ENCODE measurements around the gene TEAD1.

TEAD1 gene

GRCh38 chr11:12853652-12854296, 179.6 kb downstream of the TEAD1 start:
- H3K4me3 Mint-ChIP-seq, result no peak overlapping the region
- no peak for ATAC-seq (replicated peaks)
- no peaks in the 10 kb centered on the region for H3K36me3 Mint-ChIP-seq
- no peaks in the 10 kb centered on the region for H3K4me1 Mint-ChIP-seq
- H3K27ac Mint-ChIP-seq, result no peak overlapping the region
- H3K27me3 Mint-ChIP-seq, result peaks cover 10 to 13% of the 10 kb centered on the region in 2 donors
- DNase-seq, result no peak
- no peaks in the 10 kb centered on the region for H3K9me3 Mint-ChIP-seq

- Mint-ChIP-seq H3K36me3 (no peaks in the 10 kb centered on the region), H3K27ac (no peak overlapping the region), H3K4me3 (no peak overlapping the region), H3K9me3 (no peaks in the 10 kb centered on the region), H3K27me3 (peaks cover 10 to 11% of the 10 kb centered on the region in 2 donors), H3K4me1 (no peaks in the 10 kb centered on the region)
- no peak for DNase-seq
- ATAC-seq (replicated peaks), result no peak
Observed at GRCh38 chr11:12854297-12854661, 180.1 kb downstream of the TEAD1 start.

GRCh38 chr11:12854829-12855228, 180.6 kb downstream of the TEAD1 start:
- H3K36me3 Mint-ChIP-seq, result no peaks in the 10 kb centered on the region
- ATAC-seq (replicated peaks) (no peak), DNase-seq (no peak)
- H3K4me1 Mint-ChIP-seq, result no peaks in the 10 kb centered on the region
- H3K4me3 Mint-ChIP-seq, result no peak overlapping the region
- H3K27ac Mint-ChIP-seq, result no peak overlapping the region
- no peaks in the 10 kb centered on the region for H3K9me3 Mint-ChIP-seq
- peaks cover 5 to 10% of the 10 kb centered on the region in 2 donors for H3K27me3 Mint-ChIP-seq

- Mint-ChIP-seq H3K27me3 (peaks cover 9 to 16% of the 10 kb centered on the region in 2 donors), H3K4me3 (no peak overlapping the region), H3K36me3 (no peaks in the 10 kb centered on the region), H3K9me3 (no peaks in the 10 kb centered on the region), H3K27ac (no peak overlapping the region), H3K4me1 (no peaks in the 10 kb centered on the region)
- no peak for ATAC-seq (replicated peaks)
- no peak for DNase-seq
Observed at GRCh38 chr11:12856338-12856737, 182.1 kb downstream of the TEAD1 start.

GRCh38 chr11:12857572-12857971, 183.4 kb downstream of the TEAD1 start:
- Mint-ChIP-seq H3K9me3 (no peaks in the 10 kb centered on the region), H3K36me3 (no peaks in the 10 kb centered on the region), H3K27ac (no peak overlapping the region), H3K4me3 (no peak overlapping the region), H3K4me1 (no peaks in the 10 kb centered on the region), H3K27me3 (peaks cover 6 to 16% of the 10 kb centered on the region in 2 donors)
- DNase-seq, result no peak
- ATAC-seq (replicated peaks), result no peak

GRCh38 chr11:12859872-12860657, 185.8 kb downstream of the TEAD1 start:
- Mint-ChIP-seq H3K27me3 (peaks cover 26 to 30% of the 10 kb centered on the region in 2 donors), H3K27ac (no peak overlapping the region), H3K4me1 (peaks cover 7 to 10% of the 10 kb centered on the region in 2 donors), H3K36me3 (no peaks in the 10 kb centered on the region), H3K9me3 (peaks cover 2 to 4% of the 10 kb centered on the region in 2 donors), H3K4me3 (no peak overlapping the region)
- no peak for ATAC-seq (replicated peaks)
- DNase-seq, result no peak

GRCh38 chr11:12860827-12861226, 186.6 kb downstream of the TEAD1 start:
- peaks cover 2 to 4% of the 10 kb centered on the region in 2 donors for H3K9me3 Mint-ChIP-seq
- H3K36me3 Mint-ChIP-seq, result no peaks in the 10 kb centered on the region
- H3K4me1 Mint-ChIP-seq, result peaks cover 7 to 10% of the 10 kb centered on the region in 2 donors
- ATAC-seq (replicated peaks) (no peak), DNase-seq (no peak)
- H3K4me3 Mint-ChIP-seq, result no peak overlapping the region
- H3K27me3 Mint-ChIP-seq, result peaks cover 29 to 30% of the 10 kb centered on the region in 2 donors
- no peak overlapping the region for H3K27ac Mint-ChIP-seq

GRCh38 chr11:12862696-12863469, 188.7 kb downstream of the TEAD1 start:
- ATAC-seq (replicated peaks) (no peak), DNase-seq (no peak)
- Mint-ChIP-seq H3K4me3 (no peak overlapping the region), H3K27me3 (peaks cover 25 to 33% of the 10 kb centered on the region in 2 donors), H3K4me1 (peaks cover 7 to 10% of the 10 kb centered on the region in 2 donors), H3K9me3 (peaks cover 2 to 4% of the 10 kb centered on the region in 2 donors), H3K36me3 (no peaks in the 10 kb centered on the region), H3K27ac (no peak overlapping the region)

GRCh38 chr11:12863605-12864121, 189.4 kb downstream of the TEAD1 start:
- DNase-seq (no peak), ATAC-seq (replicated peaks) (no peak)
- H3K4me1 Mint-ChIP-seq, result peaks cover 7 to 10% of the 10 kb centered on the region in 2 donors
- H3K9me3 Mint-ChIP-seq, result peaks cover 2 to 4% of the 10 kb centered on the region in 2 donors
- H3K27ac Mint-ChIP-seq, result no peak overlapping the region
- no peaks in the 10 kb centered on the region for H3K36me3 Mint-ChIP-seq
- peaks cover 25 to 33% of the 10 kb centered on the region in 2 donors for H3K27me3 Mint-ChIP-seq
- no peak overlapping the region for H3K4me3 Mint-ChIP-seq

GRCh38 chr11:12864316-12865156, 190.3 kb downstream of the TEAD1 start:
- H3K4me3 Mint-ChIP-seq, result no peak overlapping the region
- peaks cover 7 to 10% of the 10 kb centered on the region in 2 donors for H3K4me1 Mint-ChIP-seq
- DNase-seq (no peak), ATAC-seq (replicated peaks) (no peak)
- no peaks in the 10 kb centered on the region for H3K36me3 Mint-ChIP-seq
- peaks cover 25 to 33% of the 10 kb centered on the region in 2 donors for H3K27me3 Mint-ChIP-seq
- peaks cover 2 to 4% of the 10 kb centered on the region in 2 donors for H3K9me3 Mint-ChIP-seq
- no peak overlapping the region for H3K27ac Mint-ChIP-seq

- peaks cover 7 to 10% of the 10 kb centered on the region in 2 donors for H3K4me1 Mint-ChIP-seq
- no peak overlapping the region for H3K4me3 Mint-ChIP-seq
- DNase-seq, result no peak
- no peaks in the 10 kb centered on the region for H3K36me3 Mint-ChIP-seq
- no peak overlapping the region for H3K27ac Mint-ChIP-seq
- no peak for ATAC-seq (replicated peaks)
- peaks cover 2 to 4% of the 10 kb centered on the region in 2 donors for H3K9me3 Mint-ChIP-seq
- peaks cover 19 to 41% of the 10 kb centered on the region in 2 donors for H3K27me3 Mint-ChIP-seq
Observed at GRCh38 chr11:12865863-12866595, 191.8 kb downstream of the TEAD1 start.

- Mint-ChIP-seq H3K27me3 (peaks cover 19 to 37% of the 10 kb centered on the region in 2 donors), H3K4me1 (peaks cover 7 to 10% of the 10 kb centered on the region in 2 donors), H3K27ac (no peak overlapping the region), H3K4me3 (no peak overlapping the region), H3K36me3 (no peaks in the 10 kb centered on the region), H3K9me3 (peaks cover 2 to 4% of the 10 kb centered on the region in 2 donors)
- no peak for ATAC-seq (replicated peaks)
- DNase-seq, result no peak
Observed at GRCh38 chr11:12867531-12867930, 193.3 kb downstream of the TEAD1 start.
